Neuron (in vitro differentiated cells): ENCODE data around the gene PIK3R1.

Experiments used
- H2AFZ ChIP-seq: one replicate; pipeline ENCODE4 v1.6.1; 2013; ENCODE audit warnings: low read depth, mild to moderate bottlenecking, inconsistent platforms, low read length, moderate library complexity
- H3K27me3 ChIP-seq: one replicate; pipeline ENCODE4 v1.6.1; 2013; ENCODE audit warnings: low read length; ENCODE audit not compliant: insufficient read depth
- H3K36me3 ChIP-seq: one replicate; pipeline ENCODE4 v1.6.1; 2013; ENCODE audit warnings: low read length; ENCODE audit not compliant: insufficient read depth
- H3K4me1 ChIP-seq: one replicate; pipeline ENCODE4 v1.6.1; 2013; ENCODE audit warnings: low read length; ENCODE audit not compliant: insufficient read depth
- H3K4me3 ChIP-seq: 2 replicates; pipeline ENCODE4 v1.5.1; 2013; ENCODE audit warnings: mild to moderate bottlenecking, low read length, moderate library complexity
- H3K9me3 ChIP-seq: one replicate; pipeline ENCODE4 v1.6.1; 2013; ENCODE audit warnings: low read length

Gene PIK3R1

GRCh38 chr5:68252673-68253623 is 37.4 kb downstream of the PIK3R1 start:
- H3K9me3 ChIP-seq: no peaks in the 10 kb centered on the region
- no peaks in the 10 kb centered on the region for H3K27me3 ChIP-seq
- H2AFZ ChIP-seq: no peak overlapping the region
- peaks cover 12% of the 10 kb centered on the region for H3K4me1 ChIP-seq
- H3K4me3 ChIP-seq: no peak overlapping the region
- H3K36me3 ChIP-seq: no peaks in the 10 kb centered on the region

- no peak overlapping the region for H3K4me3 ChIP-seq
- peaks cover 12% of the 10 kb centered on the region for H3K4me1 ChIP-seq
- no peaks in the 10 kb centered on the region for H3K27me3 ChIP-seq
- no peak overlapping the region for H2AFZ ChIP-seq
- no peaks in the 10 kb centered on the region for H3K9me3 ChIP-seq
- H3K36me3 ChIP-seq: no peaks in the 10 kb centered on the region
Observed at GRCh38 chr5:68253624-68254585, 38.3 kb downstream of the PIK3R1 start.

- Histone ChIP-seq H3K4me1 (peaks cover 12% of the 10 kb centered on the region), H3K27me3 (no peaks in the 10 kb centered on the region), H3K4me3 (no peak overlapping the region), H3K36me3 (no peaks in the 10 kb centered on the region), H3K9me3 (no peaks in the 10 kb centered on the region), H2AFZ (no peak overlapping the region)
Observed at GRCh38 chr5:68254810-68255209, 39.3 kb downstream of the PIK3R1 start.

- H2AFZ ChIP-seq: no peak overlapping the region
- H3K9me3 ChIP-seq: no peaks in the 10 kb centered on the region
- no peak overlapping the region for H3K4me3 ChIP-seq
- H3K27me3 ChIP-seq: no peaks in the 10 kb centered on the region
- peaks cover 12% of the 10 kb centered on the region for H3K4me1 ChIP-seq
- no peaks in the 10 kb centered on the region for H3K36me3 ChIP-seq
Observed at GRCh38 chr5:68255305-68256120, 40.0 kb downstream of the PIK3R1 start.

- Histone ChIP-seq H3K4me1 (peaks cover 2% of the 10 kb centered on the region), H3K27me3 (no peaks in the 10 kb centered on the region), H2AFZ (no peak overlapping the region), H3K36me3 (no peaks in the 10 kb centered on the region), H3K4me3 (no peak overlapping the region), H3K9me3 (no peaks in the 10 kb centered on the region)
Observed at GRCh38 chr5:68257210-68257609, 41.7 kb downstream of the PIK3R1 start.

DNA sequence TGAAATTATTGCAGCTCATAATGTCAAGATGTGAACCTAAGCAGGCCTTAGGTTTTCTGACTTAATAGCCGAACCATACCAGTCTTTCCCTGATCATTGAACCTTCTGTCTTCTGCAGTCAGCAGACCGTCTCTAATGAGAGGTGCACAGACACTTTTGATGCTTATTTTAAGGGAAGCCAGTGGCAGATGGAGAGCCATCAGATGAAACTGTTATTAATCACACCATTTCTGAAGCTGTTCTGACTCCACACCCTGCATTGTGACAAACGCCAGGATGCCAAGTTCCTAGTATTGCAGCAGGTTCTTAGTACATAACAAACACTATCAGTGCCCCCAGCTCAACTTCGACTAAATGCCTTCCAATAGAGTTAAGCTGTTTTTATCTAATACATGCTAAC is 43.0 kb downstream of the PIK3R1 start:
- Histone ChIP-seq H3K4me1 (peaks cover 2% of the 10 kb centered on the region), H2AFZ (no peak overlapping the region), H3K4me3 (no peak overlapping the region), H3K36me3 (no peaks in the 10 kb centered on the region), H3K9me3 (no peaks in the 10 kb centered on the region), H3K27me3 (no peaks in the 10 kb centered on the region)

DNA sequence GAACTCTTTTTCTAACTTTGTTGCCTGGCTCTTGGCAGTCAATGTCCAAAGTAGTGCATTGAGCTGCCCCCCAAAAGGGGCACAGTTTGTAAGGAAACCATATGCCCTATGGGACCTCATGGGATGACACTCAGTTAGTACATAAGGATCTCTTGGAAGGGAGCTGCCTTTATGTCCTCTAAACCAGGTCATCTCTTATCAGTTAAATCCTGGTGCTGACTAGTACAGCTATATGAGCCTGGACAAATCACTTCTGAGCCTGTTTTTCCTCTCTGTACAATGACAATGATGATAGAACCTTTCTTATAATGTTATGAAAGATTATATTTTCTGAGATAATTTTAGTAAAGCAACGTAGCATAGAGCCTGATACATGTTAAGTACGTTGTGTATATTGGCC is 44.1 kb downstream of the PIK3R1 start:
- peaks cover 2% of the 10 kb centered on the region for H3K4me1 ChIP-seq
- H2AFZ ChIP-seq: no peak overlapping the region
- no peaks in the 10 kb centered on the region for H3K27me3 ChIP-seq
- H3K4me3 ChIP-seq: no peak overlapping the region
- H3K9me3 ChIP-seq: peaks cover 2% of the 10 kb centered on the region
- no peaks in the 10 kb centered on the region for H3K36me3 ChIP-seq

DNA sequence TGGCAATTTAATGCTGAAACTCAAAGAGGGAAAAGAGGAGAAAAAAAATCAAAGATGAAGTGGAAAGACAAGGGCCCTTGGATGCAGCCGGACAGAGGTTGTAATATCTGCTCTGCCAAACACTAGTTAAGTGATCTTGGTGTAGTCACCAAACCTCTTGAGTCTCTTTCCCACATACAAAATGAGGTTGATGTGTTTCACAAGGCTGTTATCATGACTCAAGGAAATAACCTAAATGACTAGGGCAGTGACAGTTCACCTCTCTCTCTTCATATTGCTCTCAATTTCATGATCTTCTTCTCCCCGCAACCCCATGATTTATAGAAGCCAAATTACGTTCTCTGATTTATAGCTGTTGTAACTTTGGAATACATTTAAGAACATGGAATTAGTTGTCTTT is 44.9 kb downstream of the PIK3R1 start:
- H3K27me3 ChIP-seq: no peaks in the 10 kb centered on the region
- peaks cover 4% of the 10 kb centered on the region for H3K9me3 ChIP-seq
- H3K4me1 ChIP-seq: peaks cover 2% of the 10 kb centered on the region
- H2AFZ ChIP-seq: no peak overlapping the region
- H3K4me3 ChIP-seq: no peak overlapping the region
- no peaks in the 10 kb centered on the region for H3K36me3 ChIP-seq

DNA sequence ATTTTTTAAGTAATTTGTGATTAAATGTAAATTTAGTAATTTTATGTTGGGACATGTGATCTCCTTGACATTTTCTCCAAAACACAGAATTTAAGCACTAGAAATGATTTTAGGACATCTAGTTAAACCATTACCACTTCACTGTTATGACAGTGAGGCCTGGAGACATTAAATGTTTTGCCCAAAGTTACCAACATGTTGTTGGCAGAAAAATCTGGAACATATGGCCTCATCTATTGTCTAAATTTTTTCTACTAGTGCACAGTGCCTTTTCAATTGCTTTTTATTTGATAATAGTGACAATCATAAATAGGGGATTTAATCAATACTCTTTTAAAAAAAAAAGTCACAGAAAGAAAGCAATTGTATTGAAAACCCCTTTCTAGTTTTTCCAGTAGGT is 45.6 kb downstream of the PIK3R1 start:
- Histone ChIP-seq H3K9me3 (peaks cover 4% of the 10 kb centered on the region), H3K36me3 (no peaks in the 10 kb centered on the region), H3K4me3 (no peak overlapping the region), H2AFZ (no peak overlapping the region), H3K4me1 (peaks cover 2% of the 10 kb centered on the region), H3K27me3 (no peaks in the 10 kb centered on the region)

DNA sequence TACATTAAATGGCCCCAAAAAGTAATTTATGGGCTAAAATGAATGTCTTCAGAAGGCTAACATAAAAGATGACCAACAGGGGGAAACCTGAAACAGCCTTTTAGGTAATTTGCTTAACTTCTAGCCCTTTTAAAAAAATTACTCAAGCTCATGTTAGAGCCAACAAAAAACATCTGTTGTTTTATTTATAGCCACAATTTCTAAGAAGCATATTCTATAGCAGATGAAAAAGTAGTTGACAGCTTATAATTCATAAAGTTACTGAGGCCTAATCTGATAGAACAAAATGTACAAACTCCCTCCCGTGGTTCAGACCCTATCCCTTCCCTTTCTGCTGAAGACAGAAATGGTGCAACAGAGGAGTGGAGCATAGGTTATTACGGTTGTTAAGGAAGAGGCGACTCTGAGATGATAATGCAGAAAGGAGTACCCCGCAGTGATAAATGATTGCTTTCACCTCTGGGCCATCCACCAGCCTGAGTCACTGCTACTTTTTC is 46.1 kb downstream of the PIK3R1 start:
- H2AFZ ChIP-seq: no peak overlapping the region
- no peak overlapping the region for H3K4me3 ChIP-seq
- peaks cover 4% of the 10 kb centered on the region for H3K9me3 ChIP-seq
- peaks cover 2% of the 10 kb centered on the region for H3K4me1 ChIP-seq
- H3K36me3 ChIP-seq: no peaks in the 10 kb centered on the region
- no peaks in the 10 kb centered on the region for H3K27me3 ChIP-seq

DNA sequence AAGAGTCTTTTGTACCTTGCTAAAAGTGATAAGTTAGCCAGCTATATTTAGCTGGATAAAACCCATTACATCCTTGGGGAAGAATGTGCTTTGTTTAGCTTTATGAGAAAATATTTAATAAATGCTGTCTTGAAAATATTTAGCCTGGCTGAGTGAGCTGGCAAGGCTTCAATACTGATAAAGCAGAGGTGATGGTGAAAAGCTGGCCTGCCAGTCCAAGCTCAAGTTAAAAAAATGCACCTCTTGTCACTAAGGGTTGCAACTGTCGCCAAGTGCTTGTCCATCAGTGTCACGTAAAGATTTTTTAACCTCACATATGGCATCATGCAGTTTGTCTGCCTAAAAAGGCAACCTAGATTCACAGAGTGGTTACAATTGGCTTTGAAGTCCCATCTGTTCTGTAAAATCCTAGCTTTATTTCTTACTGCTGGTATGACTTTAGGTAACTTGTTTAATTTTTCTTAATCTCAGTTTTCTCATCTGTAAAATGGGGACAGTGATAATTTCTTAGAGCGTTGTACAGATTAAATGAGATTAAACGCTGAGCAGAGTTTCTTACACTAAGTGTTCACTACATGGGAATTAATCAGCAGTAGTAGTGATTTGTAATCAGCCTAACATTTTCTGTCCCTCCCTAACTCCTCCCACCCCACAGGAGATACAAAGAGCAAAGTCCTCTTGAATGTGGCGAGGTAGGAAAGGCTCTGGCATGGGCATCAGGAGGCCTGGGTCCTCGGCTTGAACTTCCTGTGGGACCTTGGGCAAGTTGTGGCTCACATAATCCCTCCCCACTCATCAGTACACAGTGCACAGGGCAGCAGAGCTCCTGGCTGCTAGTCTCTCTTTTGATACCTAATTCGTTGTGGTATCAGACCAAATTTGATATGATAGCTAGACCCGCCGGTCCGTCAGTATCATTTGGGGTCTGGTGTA is 48.7 kb downstream of the PIK3R1 start:
- H3K4me1 ChIP-seq: no peaks in the 10 kb centered on the region
- no peak overlapping the region for H3K4me3 ChIP-seq
- no peak overlapping the region for H2AFZ ChIP-seq
- peaks cover 4% of the 10 kb centered on the region for H3K9me3 ChIP-seq
- no peaks in the 10 kb centered on the region for H3K27me3 ChIP-seq
- H3K36me3 ChIP-seq: no peaks in the 10 kb centered on the region

- no peak overlapping the region for H3K4me3 ChIP-seq
- no peaks in the 10 kb centered on the region for H3K4me1 ChIP-seq
Observed at GRCh38 chr5:68265347-68265746, 49.8 kb downstream of the PIK3R1 start.

More at GRCh38 chr5:68265347-68265746, 49.8 kb downstream of the PIK3R1 start:
- H2AFZ ChIP-seq: no peak overlapping the region
- H3K9me3 ChIP-seq: peaks cover 4% of the 10 kb centered on the region
- H3K36me3 ChIP-seq: no peaks in the 10 kb centered on the region
- H3K27me3 ChIP-seq: no peaks in the 10 kb centered on the region
